Measurements from ENCODE around the gene CKAP5.

DNA sequence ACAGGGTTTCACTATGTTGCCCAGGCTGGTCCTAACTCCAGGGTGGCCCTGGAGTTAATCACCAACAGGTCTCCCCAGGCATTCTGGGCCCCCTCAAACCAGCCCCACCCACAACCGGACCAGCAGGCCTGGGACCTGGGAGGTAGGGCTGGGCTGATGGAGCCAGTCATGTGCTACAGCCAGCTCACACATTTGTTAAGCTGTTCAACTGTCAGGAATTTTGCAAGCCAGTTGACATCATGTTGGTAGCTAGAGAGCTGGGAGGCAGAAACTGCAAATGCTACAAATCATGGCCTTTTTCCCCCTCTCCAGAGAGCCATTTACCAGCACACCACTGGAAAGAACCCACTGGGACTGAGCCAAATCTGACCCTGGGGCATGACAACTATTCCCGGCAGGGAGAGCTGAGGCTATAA lies 152.5 kb downstream of the CKAP5 start:
- TF ChIP-seq, protein P1, sequence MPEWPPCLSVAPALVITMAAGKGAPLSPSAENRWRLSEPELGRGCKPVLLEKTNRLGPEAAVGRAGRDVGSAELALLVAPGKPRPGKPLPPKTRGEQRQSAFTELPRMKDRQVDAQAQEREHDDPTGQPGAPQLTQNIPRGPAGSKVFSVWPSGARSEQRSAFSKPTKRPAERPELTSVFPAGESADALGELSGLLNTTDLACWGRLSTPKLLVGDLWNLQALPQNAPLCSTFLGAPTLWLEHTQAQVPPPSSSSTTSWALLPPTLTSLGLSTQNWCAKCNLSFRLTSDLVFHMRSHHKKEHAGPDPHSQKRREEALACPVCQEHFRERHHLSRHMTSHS (tag by site-specific recombination; IDR thresholded peaks at IDR 0.05), result no peak
- no peak for TF ChIP-seq MZF1 (tag by site-specific recombination; IDR thresholded peaks at IDR 0.05; ENCODE audit: borderline replicate concordance)
- TF ChIP-seq, protein P2, sequence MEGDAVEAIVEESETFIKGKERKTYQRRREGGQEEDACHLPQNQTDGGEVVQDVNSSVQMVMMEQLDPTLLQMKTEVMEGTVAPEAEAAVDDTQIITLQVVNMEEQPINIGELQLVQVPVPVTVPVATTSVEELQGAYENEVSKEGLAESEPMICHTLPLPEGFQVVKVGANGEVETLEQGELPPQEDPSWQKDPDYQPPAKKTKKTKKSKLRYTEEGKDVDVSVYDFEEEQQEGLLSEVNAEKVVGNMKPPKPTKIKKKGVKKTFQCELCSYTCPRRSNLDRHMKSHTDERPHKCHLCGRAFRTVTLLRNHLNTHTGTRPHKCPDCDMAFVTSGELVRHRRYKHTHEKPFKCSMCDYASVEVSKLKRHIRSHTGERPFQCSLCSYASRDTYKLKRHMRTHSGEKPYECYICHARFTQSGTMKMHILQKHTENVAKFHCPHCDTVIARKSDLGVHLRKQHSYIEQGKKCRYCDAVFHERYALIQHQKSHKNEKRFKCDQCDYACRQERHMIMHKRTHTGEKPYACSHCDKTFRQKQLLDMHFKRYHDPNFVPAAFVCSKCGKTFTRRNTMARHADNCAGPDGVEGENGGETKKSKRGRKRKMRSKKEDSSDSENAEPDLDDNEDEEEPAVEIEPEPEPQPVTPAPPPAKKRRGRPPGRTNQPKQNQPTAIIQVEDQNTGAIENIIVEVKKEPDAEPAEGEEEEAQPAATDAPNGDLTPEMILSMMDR (tag by site-specific recombination; IDR thresholded peaks at IDR 0.05), result no peak
- TF ChIP-seq, protein P3, sequence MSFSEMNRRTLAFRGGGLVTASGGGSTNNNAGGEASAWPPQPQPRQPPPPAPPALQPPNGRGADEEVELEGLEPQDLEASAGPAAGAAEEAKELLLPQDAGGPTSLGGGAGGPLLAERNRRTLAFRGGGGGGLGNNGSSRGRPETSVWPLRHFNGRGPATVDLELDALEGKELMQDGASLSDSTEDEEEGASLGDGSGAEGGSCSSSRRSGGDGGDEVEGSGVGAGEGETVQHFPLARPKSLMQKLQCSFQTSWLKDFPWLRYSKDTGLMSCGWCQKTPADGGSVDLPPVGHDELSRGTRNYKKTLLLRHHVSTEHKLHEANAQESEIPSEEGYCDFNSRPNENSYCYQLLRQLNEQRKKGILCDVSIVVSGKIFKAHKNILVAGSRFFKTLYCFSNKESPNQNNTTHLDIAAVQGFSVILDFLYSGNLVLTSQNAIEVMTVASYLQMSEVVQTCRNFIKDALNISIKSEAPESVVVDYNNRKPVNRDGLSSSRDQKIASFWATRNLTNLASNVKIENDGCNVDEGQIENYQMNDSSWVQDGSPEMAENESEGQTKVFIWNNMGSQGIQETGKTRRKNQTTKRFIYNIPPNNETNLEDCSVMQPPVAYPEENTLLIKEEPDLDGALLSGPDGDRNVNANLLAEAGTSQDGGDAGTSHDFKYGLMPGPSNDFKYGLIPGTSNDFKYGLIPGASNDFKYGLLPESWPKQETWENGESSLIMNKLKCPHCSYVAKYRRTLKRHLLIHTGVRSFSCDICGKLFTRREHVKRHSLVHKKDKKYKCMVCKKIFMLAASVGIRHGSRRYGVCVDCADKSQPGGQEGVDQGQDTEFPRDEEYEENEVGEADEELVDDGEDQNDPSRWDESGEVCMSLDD (tag by site-specific recombination; IDR thresholded peaks at IDR 0.05), result no peak
- no peak for TF ChIP-seq ZNF114 (tag by site-specific recombination; IDR thresholded peaks at IDR 0.05)
- TF ChIP-seq HOXA7 (CRISPR knock-in tag; IDR thresholded peaks at IDR 0.05; ENCODE audit: borderline replicate concordance), result no peak
- no peak for TF ChIP-seq ZNF202 (tag by site-specific recombination; IDR thresholded peaks at IDR 0.05; ENCODE audit: borderline replicate concordance)
- no peak for TF ChIP-seq BCL11A (tag by site-specific recombination; IDR thresholded peaks at IDR 0.05; ENCODE audit: low read depth)
- TF ChIP-seq BCL11B (tag by site-specific recombination; IDR thresholded peaks at IDR 0.05; ENCODE audit: low read depth), result no peak
- TF ChIP-seq ZBTB7A (tag by site-specific recombination; IDR thresholded peaks at IDR 0.05; ENCODE audit: low read depth), result no peak
- no peak for TF ChIP-seq ZNF16 (tag by site-specific recombination; IDR thresholded peaks at IDR 0.05; ENCODE audit: low read depth)
- TF ChIP-seq, protein P4, sequence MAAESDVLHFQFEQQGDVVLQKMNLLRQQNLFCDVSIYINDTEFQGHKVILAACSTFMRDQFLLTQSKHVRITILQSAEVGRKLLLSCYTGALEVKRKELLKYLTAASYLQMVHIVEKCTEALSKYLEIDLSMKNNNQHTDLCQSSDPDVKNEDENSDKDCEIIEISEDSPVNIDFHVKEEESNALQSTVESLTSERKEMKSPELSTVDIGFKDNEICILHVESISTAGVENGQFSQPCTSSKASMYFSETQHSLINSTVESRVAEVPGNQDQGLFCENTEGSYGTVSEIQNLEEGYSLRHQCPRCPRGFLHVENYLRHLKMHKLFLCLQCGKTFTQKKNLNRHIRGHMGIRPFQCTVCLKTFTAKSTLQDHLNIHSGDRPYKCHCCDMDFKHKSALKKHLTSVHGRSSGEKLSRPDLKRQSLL (tag by site-specific recombination; IDR thresholded peaks at IDR 0.05), result no peak
- TF ChIP-seq ZNF404 (tag by site-specific recombination; IDR thresholded peaks at IDR 0.05), result no peak
- TF ChIP-seq ZNF37A (tag by site-specific recombination; IDR thresholded peaks at IDR 0.05), result no peak

All from HEK293 (cell line).